ENCODE data around the gene ASB5. TPM values are rescaled to one million over a fixed set of nuclear protein-coding genes. Genes with fewer than 3 reads are reported as not detected.

The ASB5 gene
- total and polyA plus RNA-seq, 8 donors: 1.8 to 19.6 (median 2.3) TPM; not detected in 2

DNA sequence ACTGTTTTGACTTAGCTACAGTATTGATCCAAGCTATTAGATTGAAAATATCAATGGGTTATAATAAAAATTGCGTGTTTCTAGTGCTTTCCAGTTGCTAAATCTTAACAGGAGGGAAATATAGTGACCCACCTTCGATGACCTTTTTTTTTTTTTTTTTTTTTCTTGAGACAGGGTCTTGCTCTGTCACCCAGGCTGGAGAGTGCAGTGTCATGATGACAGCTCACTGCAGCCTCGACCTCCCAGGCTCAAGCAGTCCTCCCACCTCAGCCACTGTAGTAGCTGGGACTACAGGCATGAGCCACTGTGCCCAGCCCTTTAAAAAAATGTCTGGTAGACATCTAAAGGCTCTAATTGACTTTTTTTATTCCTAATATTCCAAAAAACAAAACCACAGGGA lies 3.8 kb upstream of the ASB5 start:
- TF ChIP-seq POLR2A (IDR thresholded peaks at IDR 0.05): no peak
- no peak for TF ChIP-seq POLR2AphosphoS5 (IDR thresholded peaks at IDR 0.05)
- TF ChIP-seq EP300 (IDR thresholded peaks at IDR 0.05): no peak
- TF ChIP-seq, protein P1, sequence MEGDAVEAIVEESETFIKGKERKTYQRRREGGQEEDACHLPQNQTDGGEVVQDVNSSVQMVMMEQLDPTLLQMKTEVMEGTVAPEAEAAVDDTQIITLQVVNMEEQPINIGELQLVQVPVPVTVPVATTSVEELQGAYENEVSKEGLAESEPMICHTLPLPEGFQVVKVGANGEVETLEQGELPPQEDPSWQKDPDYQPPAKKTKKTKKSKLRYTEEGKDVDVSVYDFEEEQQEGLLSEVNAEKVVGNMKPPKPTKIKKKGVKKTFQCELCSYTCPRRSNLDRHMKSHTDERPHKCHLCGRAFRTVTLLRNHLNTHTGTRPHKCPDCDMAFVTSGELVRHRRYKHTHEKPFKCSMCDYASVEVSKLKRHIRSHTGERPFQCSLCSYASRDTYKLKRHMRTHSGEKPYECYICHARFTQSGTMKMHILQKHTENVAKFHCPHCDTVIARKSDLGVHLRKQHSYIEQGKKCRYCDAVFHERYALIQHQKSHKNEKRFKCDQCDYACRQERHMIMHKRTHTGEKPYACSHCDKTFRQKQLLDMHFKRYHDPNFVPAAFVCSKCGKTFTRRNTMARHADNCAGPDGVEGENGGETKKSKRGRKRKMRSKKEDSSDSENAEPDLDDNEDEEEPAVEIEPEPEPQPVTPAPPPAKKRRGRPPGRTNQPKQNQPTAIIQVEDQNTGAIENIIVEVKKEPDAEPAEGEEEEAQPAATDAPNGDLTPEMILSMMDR (IDR thresholded peaks at IDR 0.05): no peak
- 56 to 72% (median 67%) methylated on average over 3 of the region's 3 CpGs for WGBS, 5 donors
- Histone ChIP-seq H3K4me1 (no peaks in the 10 kb centered on the region), H3K27ac (no peak overlapping the region), H3K9me3 (no peaks in the 10 kb centered on the region), H3K36me3 (no peaks in the 10 kb centered on the region), H3K4me3 (no peak overlapping the region), H3K27me3 (no peaks in the 10 kb centered on the region)
- no peak for DNase-seq
- intact Hi-C loops (cut with DNase I; ENCODE audit: low total_unique reads): no loop called here

DNA sequence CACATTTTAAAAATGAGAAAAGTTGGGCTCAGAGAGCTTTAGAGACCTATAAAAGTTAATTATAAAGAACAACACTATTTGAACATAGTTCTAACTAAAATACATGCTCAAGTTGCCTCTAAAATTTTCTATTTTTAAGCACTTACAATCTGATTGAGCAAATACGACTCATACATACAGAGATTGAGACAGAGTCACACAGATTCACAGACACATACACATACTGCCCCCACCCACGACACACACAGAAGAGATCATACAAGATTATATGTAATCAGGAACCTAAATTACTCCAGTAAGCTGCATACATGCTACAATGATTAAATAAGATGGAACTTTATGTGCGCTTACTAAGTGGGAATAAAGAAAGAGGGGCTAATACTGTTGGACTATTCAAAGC lies 2.7 kb upstream of the ASB5 start:
- Histone ChIP-seq H3K4me1 (no peaks in the 10 kb centered on the region), H3K27ac (peak overlapping the region in 1 of 5 donors; percentile 17), H3K27me3 (no peaks in the 10 kb centered on the region), H3K9me3 (no peaks in the 10 kb centered on the region), H3K36me3 (no peaks in the 10 kb centered on the region), H3K4me3 (no peak overlapping the region)
- DNase-seq: no peak
- no peak for TF ChIP-seq POLR2AphosphoS5 (IDR thresholded peaks at IDR 0.05)
- TF ChIP-seq EP300 (IDR thresholded peaks at IDR 0.05): no peak
- TF ChIP-seq POLR2A (IDR thresholded peaks at IDR 0.05): no peak
- TF ChIP-seq, protein P1 (IDR thresholded peaks at IDR 0.05): no peak
- intact Hi-C loops (cut with DNase I; ENCODE audit: low total_unique reads): no loop called here
- WGBS, 5 donors: 76 to 89% (median 80%) methylated on average over 3 of the region's 3 CpGs

DNA sequence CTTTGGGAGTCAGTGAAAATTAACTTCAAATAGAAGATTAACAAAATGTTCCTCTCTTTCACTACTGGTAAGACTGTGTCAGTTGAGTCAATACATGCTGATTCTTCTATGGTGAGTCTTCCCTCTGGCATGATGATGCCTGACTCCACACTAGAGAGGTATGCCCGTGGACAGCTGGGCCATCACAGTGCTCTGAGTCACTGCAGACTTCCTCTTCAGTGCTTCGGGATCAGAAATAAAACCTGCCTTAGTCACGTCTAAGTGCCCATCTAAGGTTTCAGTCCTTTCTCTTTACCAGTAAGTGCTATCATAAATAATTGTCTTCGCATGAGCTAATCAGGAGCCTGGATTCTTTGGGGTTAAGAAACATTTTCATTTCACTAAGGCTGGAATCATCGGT lies 1.6 kb upstream of the ASB5 start:
- H3K27ac ChIP-seq: peak overlapping the region in 2 of 5 donors; percentile 29 to 47
- TF ChIP-seq, protein P1 (IDR thresholded peaks at IDR 0.05): no peak
- peak in 1 of 3 donors; percentile 69 for TF ChIP-seq POLR2AphosphoS5 (IDR thresholded peaks at IDR 0.05)
- intact Hi-C loops (cut with DNase I; ENCODE audit: low total_unique reads): no loop called here
- no peaks in the 10 kb centered on the region for H3K27me3 ChIP-seq
- H3K36me3 ChIP-seq: no peaks in the 10 kb centered on the region
- 61 to 72% (median 66%) methylated on average over 5 of the region's 5 CpGs for WGBS, 5 donors
- H3K4me3 ChIP-seq: no peak overlapping the region
- no peak for DNase-seq
- no peaks in the 10 kb centered on the region for H3K4me1 ChIP-seq
- H3K9me3 ChIP-seq: no peaks in the 10 kb centered on the region

DNA sequence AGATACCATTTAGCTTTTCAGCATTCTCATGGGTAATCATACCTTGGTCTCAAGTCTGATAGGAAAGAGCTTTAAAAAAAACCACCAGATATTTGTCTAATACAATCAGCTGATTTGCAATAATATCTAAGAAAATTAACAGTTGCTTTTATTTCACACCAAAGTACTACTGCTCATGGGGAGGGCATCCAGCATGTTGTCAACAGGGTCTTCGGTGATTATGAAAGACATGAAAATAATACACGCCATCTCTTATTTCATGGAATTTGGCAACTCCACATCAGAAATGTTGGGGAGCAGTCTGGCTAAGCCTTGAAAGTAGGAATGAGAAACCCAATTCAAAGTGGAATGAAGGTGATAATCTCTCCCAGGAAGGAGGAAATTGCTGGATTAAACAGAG lies 3.0 kb downstream of the ASB5 start:
- TF ChIP-seq EP300 (IDR thresholded peaks at IDR 0.05) (no peak), POLR2AphosphoS5 (IDR thresholded peaks at IDR 0.05) (no peak), POLR2A (IDR thresholded peaks at IDR 0.05) (no peak)
- TF ChIP-seq, protein P1 (IDR thresholded peaks at IDR 0.05): no peak
- Histone ChIP-seq H3K9me3 (no peaks in the 10 kb centered on the region), H3K4me3 (no peak overlapping the region), H3K36me3 (no peaks in the 10 kb centered on the region), H3K27ac (peak overlapping the region in 1 of 5 donors; percentile 7), H3K4me1 (no peaks in the 10 kb centered on the region), H3K27me3 (no peaks in the 10 kb centered on the region)
- WGBS, 5 donors: 93 to 99% (median 97%) methylated on average over 2 of the region's 2 CpGs
- DNase-seq: no peak
- intact Hi-C loops (cut with DNase I; ENCODE audit: low total_unique reads): no loop called here

All from stomach (tissue), 9 donors.